Adrenal gland (tissue), 12 donors: ENCODE measurements around the gene ADAMTSL5. TPM values are rescaled to one million over a fixed set of nuclear protein-coding genes. Genes with fewer than 3 reads are reported as not detected.

ENCODE experiments used
- DNase-seq, 7 donors: peaks; one replicate each; pipeline ENCODE4 v3.0.0-alpha.2; 2019 to 2020
- H3K27ac ChIP-seq, 5 donors: fragments of 200-600 bp; sonication (generic) in 4 of 5; 1 replicate in 3 of 5; 2 replicates in 2 of 5; pipeline versions ENCODE4 v1.5.1 to v1.8.0; 2016 to 2020; ENCODE audit warnings: mild to moderate bottlenecking in 1 of 5
- H3K27me3 ChIP-seq: fragments of 200-600 bp; 2 replicates; pipeline ENCODE4 v1.8.0; 2021
- H3K36me3 ChIP-seq, 2 donors: fragments of 200-600 bp; replicated peaks in 1 of 2; 1 replicate in 1 of 2; 2 replicates in 1 of 2; pipeline versions ENCODE4 v1.5.1 to v1.8.0; 2018 to 2022
- H3K4me1 ChIP-seq, 2 donors: fragments of 200-600 bp; replicated peaks in 1 of 2; 1 replicate in 1 of 2; 2 replicates in 1 of 2; pipeline versions ENCODE4 v1.5.1 to v1.8.0; 2018 to 2021
- H3K4me3 ChIP-seq, 4 donors: fragments of 200-600 bp; sonication (generic) in 3 of 4; one replicate each; pipeline ENCODE4 v1.5.1; 2016 to 2018
- H3K9me3 ChIP-seq, 3 donors: fragments of 200-600 bp; sonication (generic) in 1 of 3; replicated peaks in 1 of 3; 1 replicate in 2 of 3; 2 replicates in 1 of 3; pipeline versions ENCODE4 v1.5.1 to v1.8.0; 2016 to 2021
- CTCF ChIP-seq, 6 experiments: fragments of 450-650 bp in 4 of 6; fragments of 200-600 bp in 2 of 6; sonication (generic) in 1 of 6; IDR thresholded peaks; 1 replicate in 5 of 6; 2 replicates in 1 of 6; pipeline versions ENCODE4 v1.5.1 to v1.8.0; 2016 to 2021; ENCODE audit warnings: antibody characterized with exemption in 6 of 6, mild to moderate bottlenecking in 2 of 6, moderate library complexity in 1 of 6
- POLR2A ChIP-seq, 2 donors: fragments of 450-650 bp; IDR thresholded peaks; one replicate each; pipeline ENCODE4 v1.6.1; 2017; ENCODE audit warnings: antibody characterized with exemption in 2 of 2, mild to moderate bottlenecking in 2 of 2, moderate library complexity in 1 of 2
- WGBS, 4 donors: extraction: QIAGEN DNeasy Blood & Tissue Kit in 2 of 4; methylation state at CpG; one replicate each; pipeline versions ENCODE4 v1.1.5 to v1.1.7; 2013 to 2017; 5-methylcytosine and 5-hydroxymethylcytosine counted together
- intact Hi-C, 2 donors: fragments of 100-400 bp; cut with DNase I; formaldehyde crosslinking; loops; one replicate each; pipeline versions ENCODE4 v1.14.1 to v1.15.0; 2022 to 2023
- polyA plus RNA-seq, 3 donors: library from polyadenylated mRNA; stranded (reverse); fragments of 200-250 nt in 2 of 3; fragments of 350-450 nt in 1 of 3; fragmentation: Illumina TruSeq in 1 of 3; extraction: RNeasy Lipid Tissue Mini Kit (QIAGEN cat#74804) in 1 of 3; gene quantifications; one replicate each; pipeline ENCODE4 v1.2.3, GENCODE V29; 2013 to 2014
- total RNA-seq, 9 donors: library from RNA; depleted of rRNA in 4 of 9; stranded (reverse); fragments of >200 nt in 4 of 9; fragments of 120-200 nt in 1 of 9; fragmentation: NEBNext Ultra II Directional in 1 of 9; extraction: Animal tissue kit (Norgen Biotek cat#: 25700) in 1 of 9; gene quantifications; one replicate each; pipeline versions ENCODE4 v1.1.0 to v1.2.4, GENCODE V29; 2013 to 2023
- donor health status: healthy with polysubstance abuse.
- donor health status: Bipolar disorder and iron deficiency.
- donor health status: DM: yes; HTN: yes; CAD: no.
- donor health status: DM: no; HTN: no; CAD: no.
- donor health status: DM: no; HTN: no; CAD: no.
- donor health status: DM: yes; HTN: yes; CAD: no.

The ADAMTSL5 gene
- total and polyA plus RNA-seq, 12 donors: 0.61 to 8.8 (median 1.8) TPM

- H3K36me3 ChIP-seq: no peaks in the 10 kb centered on the region
- H3K27ac ChIP-seq: no peak overlapping the region
- no peak for DNase-seq
- no peak overlapping the region for H3K4me3 ChIP-seq
- H3K4me1 ChIP-seq: peaks cover 6 to 11% of the 10 kb centered on the region in 2 donors
- no peaks in the 10 kb centered on the region for H3K9me3 ChIP-seq
- intact Hi-C loops: no loop called here
- 85 to 91% (median 87%) methylated on average over 4 to 25 of the region's 25 CpGs for WGBS, 4 donors
- TF ChIP-seq POLR2A (IDR thresholded peaks at IDR 0.05) (no peak), CTCF (IDR thresholded peaks at IDR 0.05) (no peak)
- H3K27me3 ChIP-seq: no peaks in the 10 kb centered on the region
Measured at GRCh38 chr19:1497578-1498235, 15.1 kb downstream of the ADAMTSL5 start.

GRCh38 chr19:1496714-1497577 lies 15.9 kb downstream of the ADAMTSL5 start:
- Histone ChIP-seq H3K36me3 (no peaks in the 10 kb centered on the region), H3K27ac (no peak overlapping the region), H3K9me3 (no peaks in the 10 kb centered on the region), H3K4me1 (peaks cover 14 to 19% of the 10 kb centered on the region in 2 donors), H3K27me3 (no peaks in the 10 kb centered on the region), H3K4me3 (no peak overlapping the region)
- TF ChIP-seq POLR2A (IDR thresholded peaks at IDR 0.05) (no peak), CTCF (IDR thresholded peaks at IDR 0.05) (no peak)
- intact Hi-C loops: no loop called here
- whole genome bisulfite sequencing, 4 donors: 77 to 82% (median 81%) methylated on average over 18 to 39 of the region's 39 CpGs
- DNase-seq: no peak

- no peaks in the 10 kb centered on the region for H3K27me3 ChIP-seq
- 84 to 91% (median 87%) methylated on average over 23 to 40 of the region's 40 CpGs for WGBS, 4 donors
Measured at GRCh38 chr19:1495799-1496713, 16.8 kb downstream of the ADAMTSL5 start.

More at GRCh38 chr19:1495799-1496713, 16.8 kb downstream of the ADAMTSL5 start:
- no peaks in the 10 kb centered on the region for H3K9me3 ChIP-seq
- TF ChIP-seq POLR2A (IDR thresholded peaks at IDR 0.05): no peak
- no peak for TF ChIP-seq CTCF (IDR thresholded peaks at IDR 0.05)
- DNase-seq: no peak
- H3K36me3 ChIP-seq: no peaks in the 10 kb centered on the region
- no peak overlapping the region for H3K4me3 ChIP-seq
- H3K4me1 ChIP-seq: peaks cover 23 to 25% of the 10 kb centered on the region in 2 donors
- no peak overlapping the region for H3K27ac ChIP-seq
- intact Hi-C loops: no loop called here
